GM12878 (cell line): ENCODE measurements around the gene APBB1IP. TPM values are rescaled to one million over a fixed set of nuclear protein-coding genes. Genes with fewer than 3 reads are reported as not detected.

Experiments
- ATAC-seq: fragments of 200-7000 bp; cut with Tn5 transposase; 3 replicates; pipeline ENCODE4 v1.9.1; 2020; ENCODE audit warnings: mild to moderate bottlenecking, moderate library complexity
- BruUV-seq: library from RNA; stranded (reverse); fragments of 400-500 nt; replicated peaks from 2 replicates; lab custom pipeline; 2021; lab: Mats Ljungman, UMichigan
- CTCF ChIA-PET: fragments of 300-600 bp; sonication (Branson Sonifier 250); formaldehyde crosslinking; extraction: SDS; loops from one replicate; lab custom pipeline; 2021; ENCODE audit warnings: inconsistent platforms; lab: Yijun Ruan, JAX
- POLR2A ChIA-PET: fragments of 350-600 bp; formaldehyde crosslinking; extraction: SDS; loops from one replicate; lab custom pipeline; 2021; ENCODE audit warnings: inconsistent platforms; lab: Charles Lee
- RAD21 ChIA-PET: fragments of 300-600 bp; sonication (Branson Sonifier 250); formaldehyde crosslinking; loops from one replicate; lab custom pipeline; 2023; ENCODE audit warnings: antibody characterized with exemption; ENCODE audit not compliant: unreplicated experiment; lab: Charles Lee
- SMC1A ChIA-PET: fragments of 300-600 bp; sonication (Branson Sonifier 250); formaldehyde crosslinking; loops from one replicate; lab custom pipeline; 2023; ENCODE audit not compliant: unreplicated experiment, uncharacterized antibody; lab: Charles Lee
- DNase-seq: peaks from one replicate; pipeline ENCODE4 v3.0.0-alpha.2; 2011; ENCODE audit warnings: low read depth, low spot score
- FAIRE-seq: peaks from 3 replicates; lab custom pipeline; 2011; peaks lifted over from hg19 to GRCh38; lab: Jason Lieb, UNC
- H2AFZ ChIP-seq: 2 replicates; pipeline ENCODE4 v1.6.0; 2011; ENCODE audit warnings: low read depth, low read length, control low read depth; ENCODE audit not compliant: control insufficient read depth
- H3K27ac ChIP-seq: 2 replicates; pipeline ENCODE4 v1.5.1; 2011; ENCODE audit warnings: control low read depth; ENCODE audit not compliant: control insufficient read depth, insufficient read depth
- H3K27me3 ChIP-seq, 2 experiments: replicated peaks in 1 of 2; 2 replicates each; pipeline versions ENCODE4 v1.6.0 to v1.6.1; 2011; ENCODE audit warnings: low read length in 1 of 2; ENCODE audit not compliant: control insufficient read depth in 2 of 2, insufficient read depth in 2 of 2
- H3K36me3 ChIP-seq, 2 experiments: 2 replicates each; pipeline ENCODE4 v1.5.1; 2011; ENCODE audit warnings: low read length in 1 of 2; ENCODE audit not compliant: control insufficient read depth in 2 of 2, insufficient read depth in 2 of 2
- H3K4me1 ChIP-seq: 2 replicates; pipeline ENCODE4 v1.6.1; 2011; ENCODE audit warnings: mild to moderate bottlenecking, low read length, moderate library complexity, mixed read lengths; ENCODE audit not compliant: control insufficient read depth, insufficient read depth
- H3K4me2 ChIP-seq: 2 replicates; pipeline ENCODE4 v1.6.0; 2011; ENCODE audit warnings: control low read depth; ENCODE audit not compliant: control insufficient read depth, insufficient read depth
- H3K4me3 ChIP-seq: fragments of 200-600 bp; sonication (generic); 2 replicates; pipeline ENCODE4 v1.5.1; 2016
- H3K79me2 ChIP-seq: 2 replicates; pipeline ENCODE4 v1.6.0; 2011; ENCODE audit warnings: low read length; ENCODE audit not compliant: control insufficient read depth, insufficient read depth
- H3K9ac ChIP-seq: 2 replicates; pipeline ENCODE4 v1.8.0; 2011; ENCODE audit warnings: low read length, control low read depth, mixed read lengths; ENCODE audit not compliant: control insufficient read depth, insufficient read depth
- H3K9me3 ChIP-seq: replicated peaks from 3 replicates; pipeline ENCODE4 v1.5.1; 2011; ENCODE audit warnings: mild to moderate bottlenecking, low read length; ENCODE audit not compliant: control insufficient read depth, insufficient read depth
- H4K20me1 ChIP-seq: 2 replicates; pipeline ENCODE4 v1.6.0; 2011; ENCODE audit not compliant: control insufficient read depth, insufficient read depth
- ETV6 ChIP-seq, 2 experiments: fragments of 450-650 bp in 1 of 2; IDR thresholded peaks in 1 of 2; conservative IDR thresholded peaks in 1 of 2; 2 replicates each; pipeline ENCODE4 v1.6.1; 2014; ENCODE audit warnings: antibody characterized with exemption in 1 of 2, borderline replicate concordance in 1 of 2, low read depth in 1 of 2, mild to moderate bottlenecking in 1 of 2, moderate library complexity in 1 of 2
- EZH2 ChIP-seq: IDR thresholded peaks from 2 replicates; pipeline ENCODE4 v1.6.1; 2012; ENCODE audit warnings: low read depth, mild to moderate bottlenecking, control low read depth, inconsistent platforms, low read length, borderline replicate concordance; ENCODE audit not compliant: control insufficient read depth
- IKZF2 ChIP-seq, 2 experiments: fragments of 450-650 bp; IDR thresholded peaks; 2 replicates each; pipeline ENCODE4 v1.6.1; 2017; ENCODE audit warnings: mild to moderate bottlenecking in 2 of 2, moderate library complexity in 2 of 2
- RUNX3 ChIP-seq: IDR thresholded peaks from 2 replicates; pipeline ENCODE4 v1.6.1; 2012; ENCODE audit warnings: low read length, inconsistent platforms
- STAT1 ChIP-seq: fragments of 450-650 bp; conservative IDR thresholded peaks from 2 replicates; pipeline ENCODE4 v1.6.1; 2014; ENCODE audit warnings: antibody characterized with exemption, mild to moderate bottlenecking
- ZNF384 ChIP-seq: IDR thresholded peaks from 2 replicates; pipeline ENCODE4 v1.6.1; 2012; ENCODE audit warnings: low read depth, mild to moderate bottlenecking, low read length, improper control_type of control experiment, borderline replicate concordance
- WGBS: methylation state at CpG from one replicate; pipeline ENCODE4 v1.1.6; 2016; ENCODE audit warnings: low lambda C conversion rate; ENCODE audit not compliant: insufficient replicate concordance, insufficient coverage; ENCODE audit errors: missing lambda C conversion rate; 5-methylcytosine and 5-hydroxymethylcytosine counted together
- in situ Hi-C: fragments of 300-500 bp; cut with MboI; formaldehyde crosslinking; loops from 9 replicates; pipeline ENCODE4 v1.14.3; 2018; ENCODE audit warnings: mixed read lengths
- intact Hi-C: fragments of 100-400 bp; cut with micrococcal nuclease; formaldehyde crosslinking; loops from one replicate; pipeline ENCODE4 v1.14.2; 2022; ENCODE audit not compliant: unreplicated experiment
- polyA plus RNA-seq, 11 experiments: library from polyadenylated mRNA; depleted of rRNA in 4 of 11; unstranded in 6 of 11; stranded (reverse) in 5 of 11; fragments of >200 nt; fragmentation: Nextera tagmentation in 4 of 11; fragmentation: Illumina TruSeq in 1 of 11; extraction: Ambion mirVana in 4 of 11; extraction: Trizol in 1 of 11; gene quantifications; 1 replicate in 1 of 11; 2 replicates in 10 of 11; pipeline versions ENCODE4 v1.2.1 to v1.2.3, GENCODE V29; 2011 to 2016; ENCODE audit warnings: inconsistent platforms in 2 of 11, missing spikeins in 2 of 11, low read depth in 1 of 11
- total RNA-seq, 4 experiments: library from RNA; depleted of rRNA in 3 of 4; stranded (reverse); fragments of >200 nt in 3 of 4; fragmentation: Illumina TruSeq in 1 of 4; extraction: Trizol in 1 of 4; gene quantifications; 2 replicates each; pipeline versions ENCODE4 v1.2.1 to v1.2.3, GENCODE V29; 2013 to 2021
- TF ChIP-seq, protein P1 (sequence below): fragments of 150-350 bp; IDR thresholded peaks from 2 replicates; pipeline ENCODE4 v1.6.1; 2016; ENCODE audit warnings: low read depth, low read length
- TF ChIP-seq, protein P2 (sequence below): IDR thresholded peaks from 2 replicates; pipeline ENCODE4 v1.6.1; 2012; ENCODE audit warnings: low read depth, low read length, improper control_type of control experiment
- TF ChIP-seq, protein P3 (sequence below): fragments of 450-650 bp; IDR thresholded peaks from 2 replicates; pipeline ENCODE4 v1.6.1; 2016; ENCODE audit warnings: mild to moderate bottlenecking
- TF ChIP-seq, protein P4 (sequence below): fragments of 450-650 bp; IDR thresholded peaks from 2 replicates; pipeline ENCODE4 v1.6.1; 2016; ENCODE audit warnings: mild to moderate bottlenecking

APBB1IP gene
- total and polyA plus RNA-seq, 10 of the 15 experiments (the other 5 are each of a cell fraction or from before 2014, with no cell fraction given): 7.3 to 67.4 (median 19.9) TPM

DNA sequence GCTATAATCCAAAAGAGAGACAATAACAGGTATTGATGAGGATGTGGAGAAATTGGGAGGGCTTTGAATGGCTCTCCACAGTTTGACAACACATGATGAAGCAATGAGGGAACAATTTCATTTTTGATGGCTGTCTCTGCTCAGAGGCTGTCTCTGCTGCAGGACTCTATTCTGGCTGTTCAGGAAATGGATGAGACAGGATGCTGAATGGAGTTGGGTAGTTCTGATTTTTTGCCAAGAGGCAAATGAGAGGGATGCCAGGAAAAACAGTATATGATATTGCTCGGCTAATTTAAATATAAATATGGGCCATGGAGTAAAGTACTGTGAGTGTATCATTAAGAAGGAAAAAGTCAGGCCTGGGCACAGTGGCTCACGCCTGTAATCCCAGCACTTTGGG is 16.8 kb downstream of the APBB1IP start (continued):
- TF ChIP-seq, protein P1, sequence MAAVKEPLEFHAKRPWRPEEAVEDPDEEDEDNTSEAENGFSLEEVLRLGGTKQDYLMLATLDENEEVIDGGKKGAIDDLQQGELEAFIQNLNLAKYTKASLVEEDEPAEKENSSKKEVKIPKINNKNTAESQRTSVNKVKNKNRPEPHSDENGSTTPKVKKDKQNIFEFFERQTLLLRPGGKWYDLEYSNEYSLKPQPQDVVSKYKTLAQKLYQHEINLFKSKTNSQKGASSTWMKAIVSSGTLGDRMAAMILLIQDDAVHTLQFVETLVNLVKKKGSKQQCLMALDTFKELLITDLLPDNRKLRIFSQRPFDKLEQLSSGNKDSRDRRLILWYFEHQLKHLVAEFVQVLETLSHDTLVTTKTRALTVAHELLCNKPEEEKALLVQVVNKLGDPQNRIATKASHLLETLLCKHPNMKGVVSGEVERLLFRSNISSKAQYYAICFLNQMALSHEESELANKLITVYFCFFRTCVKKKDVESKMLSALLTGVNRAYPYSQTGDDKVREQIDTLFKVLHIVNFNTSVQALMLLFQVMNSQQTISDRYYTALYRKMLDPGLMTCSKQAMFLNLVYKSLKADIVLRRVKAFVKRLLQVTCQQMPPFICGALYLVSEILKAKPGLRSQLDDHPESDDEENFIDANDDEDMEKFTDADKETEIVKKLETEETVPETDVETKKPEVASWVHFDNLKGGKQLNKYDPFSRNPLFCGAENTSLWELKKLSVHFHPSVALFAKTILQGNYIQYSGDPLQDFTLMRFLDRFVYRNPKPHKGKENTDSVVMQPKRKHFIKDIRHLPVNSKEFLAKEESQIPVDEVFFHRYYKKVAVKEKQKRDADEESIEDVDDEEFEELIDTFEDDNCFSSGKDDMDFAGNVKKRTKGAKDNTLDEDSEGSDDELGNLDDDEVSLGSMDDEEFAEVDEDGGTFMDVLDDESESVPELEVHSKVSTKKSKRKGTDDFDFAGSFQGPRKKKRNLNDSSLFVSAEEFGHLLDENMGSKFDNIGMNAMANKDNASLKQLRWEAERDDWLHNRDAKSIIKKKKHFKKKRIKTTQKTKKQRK: no peak
- TF ChIP-seq, protein P2, sequence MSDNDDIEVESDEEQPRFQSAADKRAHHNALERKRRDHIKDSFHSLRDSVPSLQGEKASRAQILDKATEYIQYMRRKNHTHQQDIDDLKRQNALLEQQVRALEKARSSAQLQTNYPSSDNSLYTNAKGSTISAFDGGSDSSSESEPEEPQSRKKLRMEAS: no peak
- TF ChIP-seq, all 136 proteins: peak for 0

DNA sequence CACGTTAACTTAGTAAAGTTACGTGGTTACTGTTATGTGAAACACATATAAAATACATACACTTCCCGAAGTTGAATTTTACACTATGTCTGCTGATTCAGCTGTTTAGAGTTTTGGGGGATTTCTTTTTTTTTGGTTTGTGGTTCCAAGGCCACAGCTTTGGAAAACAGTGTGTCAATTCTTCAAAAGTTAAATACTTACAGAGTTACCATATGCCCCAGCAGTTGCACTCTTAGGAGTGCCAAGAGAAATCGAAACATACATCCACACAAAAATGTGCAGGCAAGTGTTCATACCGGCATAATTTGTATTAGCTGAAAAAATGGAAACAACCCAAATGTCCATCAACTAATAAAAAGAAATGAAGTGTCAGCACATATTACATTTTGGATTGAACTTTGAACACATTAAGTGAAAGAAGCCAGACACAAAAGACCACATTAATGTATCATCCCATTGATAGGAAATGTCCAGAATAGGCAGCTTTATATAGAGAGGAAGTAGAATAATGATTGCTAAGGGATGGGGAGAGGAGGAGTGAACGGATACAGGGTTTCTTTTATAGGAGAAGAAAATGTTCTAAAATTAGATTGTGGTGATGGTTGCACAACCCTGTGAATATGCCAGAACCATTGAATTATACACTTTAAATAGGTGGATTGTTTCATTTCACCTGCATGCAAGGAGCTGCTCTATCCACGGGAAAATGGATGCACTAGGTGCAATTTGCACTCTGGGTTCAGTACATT is 17.6 kb downstream of the APBB1IP start:
- peak; percentile 37; the same call in 2 of the 3 replicates for ATAC-seq
- H3K27ac ChIP-seq: peak overlapping the region; percentile 83
- SMC1A ChIA-PET: interaction anchor here (0.6 to 3.8 kb wide), 13 partner anchors 10 to 100 kb away, joined by 3 to 30 read pairs (median 5); no protein-coding TSS in a partner anchor
- H4K20me1 ChIP-seq: no peaks in the 10 kb centered on the region
- POLR2A ChIA-PET: interaction anchor here (0.6 to 3.5 kb wide), 4 partner anchors 8 to 90 kb away, joined by 3 to 24 read pairs (median 4); no protein-coding TSS in a partner anchor
- H3K9me3 ChIP-seq: peaks cover 12% of the 10 kb centered on the region
- peak overlapping the region; percentile 40; the same call in 1 of the 2 replicates for H3K4me3 ChIP-seq
- no peak for DNase-seq
- TSS peak; percentile 12 for BruUV-seq
- H3K36me3 ChIP-seq: peaks cover 0 to 21% of the 10 kb centered on the region in 2 experiments; a peak in 3 of 4 replicates
- intact Hi-C loops (no loop called here), in situ Hi-C loops (no loop called here)
- peak overlapping the region; percentile 66; the same call in 1 of the 2 replicates for H3K9ac ChIP-seq
- FAIRE-seq: no peak
- 6% methylated on average over 7 of the region's 7 CpGs for WGBS
- H3K4me1 ChIP-seq: peaks cover 42% of the 10 kb centered on the region
- RAD21 ChIA-PET: interaction anchor here (0.7 to 3.0 kb wide), 8 partner anchors 10 to 46 kb away, joined by 3 to 19 read pairs (median 4); no protein-coding TSS in a partner anchor
- CTCF ChIA-PET: interaction anchor here (0.7 to 2.1 kb wide), 7 partner anchors 12 to 1972 kb away, joined by 3 to 4 read pairs (median 4); no protein-coding TSS in a partner anchor
- peak overlapping the region; percentile 72 for H3K4me2 ChIP-seq
- no peak overlapping the region for H2AFZ ChIP-seq
- H3K79me2 ChIP-seq: peaks cover 88% of the 10 kb centered on the region
- no peaks in the 10 kb centered on the region for H3K27me3 ChIP-seq
- TF ChIP-seq, protein P3, sequence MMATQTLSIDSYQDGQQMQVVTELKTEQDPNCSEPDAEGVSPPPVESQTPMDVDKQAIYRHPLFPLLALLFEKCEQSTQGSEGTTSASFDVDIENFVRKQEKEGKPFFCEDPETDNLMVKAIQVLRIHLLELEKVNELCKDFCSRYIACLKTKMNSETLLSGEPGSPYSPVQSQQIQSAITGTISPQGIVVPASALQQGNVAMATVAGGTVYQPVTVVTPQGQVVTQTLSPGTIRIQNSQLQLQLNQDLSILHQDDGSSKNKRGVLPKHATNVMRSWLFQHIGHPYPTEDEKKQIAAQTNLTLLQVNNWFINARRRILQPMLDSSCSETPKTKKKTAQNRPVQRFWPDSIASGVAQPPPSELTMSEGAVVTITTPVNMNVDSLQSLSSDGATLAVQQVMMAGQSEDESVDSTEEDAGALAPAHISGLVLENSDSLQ: no peak
- TF ChIP-seq EZH2: no peak
- no peak for TF ChIP-seq STAT1
- no peak for TF ChIP-seq IKZF2 (IDR thresholded peaks at IDR 0.05)
- TF ChIP-seq, protein P4, sequence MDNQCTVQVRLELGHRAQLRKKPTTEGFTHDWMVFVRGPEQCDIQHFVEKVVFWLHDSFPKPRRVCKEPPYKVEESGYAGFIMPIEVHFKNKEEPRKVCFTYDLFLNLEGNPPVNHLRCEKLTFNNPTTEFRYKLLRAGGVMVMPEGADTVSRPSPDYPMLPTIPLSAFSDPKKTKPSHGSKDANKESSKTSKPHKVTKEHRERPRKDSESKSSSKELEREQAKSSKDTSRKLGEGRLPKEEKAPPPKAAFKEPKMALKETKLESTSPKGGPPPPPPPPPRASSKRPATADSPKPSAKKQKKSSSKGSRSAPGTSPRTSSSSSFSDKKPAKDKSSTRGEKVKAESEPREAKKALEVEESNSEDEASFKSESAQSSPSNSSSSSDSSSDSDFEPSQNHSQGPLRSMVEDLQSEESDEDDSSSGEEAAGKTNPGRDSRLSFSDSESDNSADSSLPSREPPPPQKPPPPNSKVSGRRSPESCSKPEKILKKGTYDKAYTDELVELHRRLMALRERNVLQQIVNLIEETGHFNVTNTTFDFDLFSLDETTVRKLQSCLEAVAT: 0 out of 2 replicates have a peak, but pooled peaks have one; percentile 21
- TF ChIP-seq RUNX3: peak; percentile 40; the same call in 1 of the 2 replicates
- no peak for TF ChIP-seq ZNF384
- no peak for TF ChIP-seq ETV6 (conservative IDR thresholded peaks at IDR 0.05 in 1 of 2, IDR thresholded peaks at IDR 0.05 in 1 of 2; ENCODE audit: borderline replicate concordance in 1 of 2, low read depth in 1 of 2)
